ENCODE results near the gene CTSO. TPM values are rescaled to one million over a fixed set of nuclear protein-coding genes. Genes with fewer than 3 reads are reported as not detected.

The CTSO gene
- total and polyA plus RNA-seq, 9 donors: 21.6 to 34.7 (median 24.2) TPM

DNA sequence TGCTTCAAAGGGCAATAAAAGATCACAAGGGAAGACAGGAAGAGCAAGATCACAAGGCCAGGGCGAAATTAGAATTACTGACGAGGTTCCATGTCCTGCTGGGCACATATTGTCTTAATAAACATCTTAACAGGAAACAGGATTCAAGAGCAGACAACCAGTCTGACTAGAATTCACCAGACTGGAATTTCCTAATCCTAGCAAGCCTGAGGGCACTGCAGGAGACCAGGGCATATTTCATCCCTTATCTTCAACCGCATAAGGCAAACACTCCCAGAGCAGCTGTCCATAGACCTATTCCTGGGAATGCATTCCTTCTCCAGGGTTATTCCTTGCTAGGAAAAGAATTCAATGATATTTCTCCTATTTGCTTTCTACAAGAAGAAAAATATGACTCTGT lies 62.6 kb downstream of the CTSO start:
- no peaks in the 10 kb centered on the region for H3K27me3 ChIP-seq (ENCODE audit: control insufficient read depth, insufficient read depth, low read length)
- H3K4me3 ChIP-seq (ENCODE audit: low read length): no peak overlapping the region
- DNase-seq: no peak
- H3K4me1 ChIP-seq (ENCODE audit: control insufficient read depth, insufficient read depth, low read length): no peaks in the 10 kb centered on the region
- H3K36me3 ChIP-seq (ENCODE audit: control insufficient read depth, insufficient read depth, low read length): no peaks in the 10 kb centered on the region
- WGBS (ENCODE audit: insufficient coverage): 60% methylated on average over 2 of the region's 3 CpGs
- H3K27ac ChIP-seq (ENCODE audit: low read length): no peak overlapping the region
- H3K9me3 ChIP-seq (replicated peaks; ENCODE audit: control insufficient read depth, low read depth, low read length): peaks cover 6% of the 10 kb centered on the region

- Histone ChIP-seq H3K36me3 (ENCODE audit: control insufficient read depth, insufficient read depth, low read length) (no peaks in the 10 kb centered on the region), H3K4me1 (ENCODE audit: control insufficient read depth, insufficient read depth, low read length) (no peaks in the 10 kb centered on the region), H3K4me3 (ENCODE audit: low read length) (no peak overlapping the region), H3K9me3 (replicated peaks; ENCODE audit: control insufficient read depth, low read depth, low read length) (peaks cover 6% of the 10 kb centered on the region), H3K27ac (ENCODE audit: low read length) (no peak overlapping the region), H3K27me3 (ENCODE audit: control insufficient read depth, insufficient read depth, low read length) (no peaks in the 10 kb centered on the region)
- DNase-seq: no peak
- no CpG with 5 or more reads among the region's 2 CpGs for WGBS (ENCODE audit: insufficient coverage)
These were observed 63.7 kb downstream of the CTSO start for GRCh38 chr4:155889946-155890345.

GRCh38 chr4:155889031-155889793 lies 64.5 kb downstream of the CTSO start:
- H3K4me1 ChIP-seq (ENCODE audit: control insufficient read depth, insufficient read depth, low read length): no peaks in the 10 kb centered on the region
- no peaks in the 10 kb centered on the region for H3K36me3 ChIP-seq (ENCODE audit: control insufficient read depth, insufficient read depth, low read length)
- no peaks in the 10 kb centered on the region for H3K27me3 ChIP-seq (ENCODE audit: control insufficient read depth, insufficient read depth, low read length)
- H3K4me3 ChIP-seq (ENCODE audit: low read length): no peak overlapping the region
- H3K9me3 ChIP-seq (replicated peaks; ENCODE audit: control insufficient read depth, low read depth, low read length): peaks cover 6% of the 10 kb centered on the region
- H3K27ac ChIP-seq (ENCODE audit: low read length): no peak overlapping the region
- WGBS (ENCODE audit: insufficient coverage): no CpG with 5 or more reads among the region's 5 CpGs
- DNase-seq: peak; percentile 54

- Histone ChIP-seq H3K27me3 (ENCODE audit: control insufficient read depth, insufficient read depth, low read length) (no peaks in the 10 kb centered on the region), H3K4me3 (ENCODE audit: low read length) (no peak overlapping the region), H3K27ac (ENCODE audit: low read length) (no peak overlapping the region), H3K9me3 (replicated peaks; ENCODE audit: control insufficient read depth, low read depth, low read length) (peaks cover 6% of the 10 kb centered on the region), H3K4me1 (ENCODE audit: control insufficient read depth, insufficient read depth, low read length) (no peaks in the 10 kb centered on the region), H3K36me3 (ENCODE audit: control insufficient read depth, insufficient read depth, low read length) (no peaks in the 10 kb centered on the region)
- no peak for DNase-seq
- 50% methylated on average over 2 of the region's 6 CpGs for WGBS (ENCODE audit: insufficient coverage)
These were observed 65.7 kb downstream of the CTSO start for GRCh38 chr4:155887847-155888570.

GRCh38 chr4:155887045-155887444 lies 66.6 kb downstream of the CTSO start:
- no peak overlapping the region for H3K4me3 ChIP-seq (ENCODE audit: low read length)
- no CpG with 5 or more reads among the region's 1 CpG for WGBS (ENCODE audit: insufficient coverage)
- DNase-seq: no peak

GRCh38 chr4:155885666-155886065 lies 68.0 kb downstream of the CTSO start:
- H3K36me3 ChIP-seq (ENCODE audit: control insufficient read depth, insufficient read depth, low read length): no peaks in the 10 kb centered on the region
- H3K4me3 ChIP-seq (ENCODE audit: low read length): no peak overlapping the region
- DNase-seq: no peak
- no peaks in the 10 kb centered on the region for H3K4me1 ChIP-seq (ENCODE audit: control insufficient read depth, insufficient read depth, low read length)
- no peaks in the 10 kb centered on the region for H3K9me3 ChIP-seq (replicated peaks; ENCODE audit: control insufficient read depth, low read depth, low read length)
- no peaks in the 10 kb centered on the region for H3K27me3 ChIP-seq (ENCODE audit: control insufficient read depth, insufficient read depth, low read length)
- WGBS (ENCODE audit: insufficient coverage): 79% methylated on average over 3 of the region's 6 CpGs
- H3K27ac ChIP-seq (ENCODE audit: low read length): no peak overlapping the region

More at GRCh38 chr4:155887045-155887444, 66.6 kb downstream of the CTSO start:
- H3K9me3 ChIP-seq (replicated peaks; ENCODE audit: control insufficient read depth, low read depth, low read length): peaks cover 6% of the 10 kb centered on the region
- no peak overlapping the region for H3K27ac ChIP-seq (ENCODE audit: low read length)
- no peaks in the 10 kb centered on the region for H3K4me1 ChIP-seq (ENCODE audit: control insufficient read depth, insufficient read depth, low read length)
- no peaks in the 10 kb centered on the region for H3K27me3 ChIP-seq (ENCODE audit: control insufficient read depth, insufficient read depth, low read length)
- H3K36me3 ChIP-seq (ENCODE audit: control insufficient read depth, insufficient read depth, low read length): no peaks in the 10 kb centered on the region

GRCh38 chr4:155883895-155884294 lies 69.8 kb downstream of the CTSO start:
- Histone ChIP-seq H3K27ac (ENCODE audit: low read length) (no peak overlapping the region), H3K4me3 (ENCODE audit: low read length) (no peak overlapping the region), H3K36me3 (ENCODE audit: control insufficient read depth, insufficient read depth, low read length) (no peaks in the 10 kb centered on the region), H3K27me3 (ENCODE audit: control insufficient read depth, insufficient read depth, low read length) (no peaks in the 10 kb centered on the region), H3K9me3 (replicated peaks; ENCODE audit: control insufficient read depth, low read depth, low read length) (no peaks in the 10 kb centered on the region), H3K4me1 (ENCODE audit: control insufficient read depth, insufficient read depth, low read length) (no peaks in the 10 kb centered on the region)
- DNase-seq: no peak
- 85% methylated on average over 2 of the region's 3 CpGs for WGBS (ENCODE audit: insufficient coverage)

DNA sequence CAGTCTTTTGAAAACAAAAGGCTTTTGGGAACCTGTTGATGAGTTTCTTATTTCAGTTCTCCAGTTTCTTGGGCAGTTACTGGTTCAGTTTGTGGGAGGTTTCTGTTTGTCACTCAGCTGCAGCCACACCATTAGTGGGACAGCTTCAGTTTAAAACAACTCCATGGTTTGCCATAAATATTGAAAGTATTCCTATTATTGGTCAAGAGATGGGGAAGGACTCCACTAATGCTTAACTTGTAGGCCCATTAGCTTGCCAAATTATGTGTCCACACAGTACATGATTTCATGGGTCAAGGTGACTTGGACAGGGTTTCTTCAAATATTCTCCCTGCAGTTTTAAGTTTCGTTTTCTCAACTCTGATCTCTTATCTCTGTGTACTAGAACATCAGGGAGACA lies 72.1 kb downstream of the CTSO start:
- Histone ChIP-seq H3K9me3 (replicated peaks; ENCODE audit: control insufficient read depth, low read depth, low read length) (peaks cover 2% of the 10 kb centered on the region), H3K4me3 (ENCODE audit: low read length) (no peak overlapping the region), H3K36me3 (ENCODE audit: control insufficient read depth, insufficient read depth, low read length) (no peaks in the 10 kb centered on the region), H3K27ac (ENCODE audit: low read length) (no peak overlapping the region), H3K27me3 (ENCODE audit: control insufficient read depth, insufficient read depth, low read length) (no peaks in the 10 kb centered on the region), H3K4me1 (ENCODE audit: control insufficient read depth, insufficient read depth, low read length) (no peaks in the 10 kb centered on the region)
- no peak for DNase-seq
- no CpG with 5 or more reads among the region's 1 CpG for WGBS (ENCODE audit: insufficient coverage)

DNA sequence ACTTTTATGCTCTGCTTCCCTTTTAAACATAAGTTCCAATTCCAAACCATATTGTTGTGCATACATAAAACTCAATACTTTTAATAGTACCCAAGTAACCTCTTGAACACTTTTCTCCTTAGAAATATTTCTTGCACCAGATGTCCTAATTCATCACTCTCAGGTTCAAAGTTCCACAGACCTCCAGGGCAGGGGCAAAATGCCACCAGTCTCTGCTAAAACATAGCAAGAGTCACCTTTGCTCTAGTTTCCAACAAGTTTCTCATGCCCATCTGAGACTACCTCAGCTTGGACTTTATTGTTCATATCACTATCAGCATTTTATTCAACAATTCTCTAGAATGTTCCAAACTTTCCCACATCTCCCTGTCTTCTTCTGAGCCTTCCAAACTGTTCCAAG lies 73.9 kb downstream of the CTSO start:
- Histone ChIP-seq H3K4me1 (ENCODE audit: control insufficient read depth, insufficient read depth, low read length) (no peaks in the 10 kb centered on the region), H3K27ac (ENCODE audit: low read length) (no peak overlapping the region), H3K4me3 (ENCODE audit: low read length) (no peak overlapping the region), H3K36me3 (ENCODE audit: control insufficient read depth, insufficient read depth, low read length) (no peaks in the 10 kb centered on the region), H3K27me3 (ENCODE audit: control insufficient read depth, insufficient read depth, low read length) (no peaks in the 10 kb centered on the region), H3K9me3 (replicated peaks; ENCODE audit: control insufficient read depth, low read depth, low read length) (peaks cover 6% of the 10 kb centered on the region)
- no peak for DNase-seq

GRCh38 chr4:155878611-155879010 lies 75.1 kb downstream of the CTSO start:
- DNase-seq: no peak
- WGBS (ENCODE audit: insufficient coverage): 25% methylated on average over 2 of the region's 2 CpGs
- no peak overlapping the region for H3K4me3 ChIP-seq (ENCODE audit: low read length)
- no peak overlapping the region for H3K27ac ChIP-seq (ENCODE audit: low read length)
- H3K4me1 ChIP-seq (ENCODE audit: control insufficient read depth, insufficient read depth, low read length): no peaks in the 10 kb centered on the region
- H3K27me3 ChIP-seq (ENCODE audit: control insufficient read depth, insufficient read depth, low read length): no peaks in the 10 kb centered on the region
- H3K36me3 ChIP-seq (ENCODE audit: control insufficient read depth, insufficient read depth, low read length): no peaks in the 10 kb centered on the region
- H3K9me3 ChIP-seq (replicated peaks; ENCODE audit: control insufficient read depth, low read depth, low read length): peaks cover 6% of the 10 kb centered on the region

All from muscle of leg (tissue), 11 donors.